Osteoblast (primary cell): ENCODE results near the gene GSPT1. TPM values are rescaled to one million over a fixed set of nuclear protein-coding genes. Genes with fewer than 3 reads are reported as not detected.
"Not testable (repeated sequence)": the region's sequence is repeated elsewhere in the genome, so short reads cannot be mapped to it uniquely, and the experiment has no call there.

ENCODE experiments used
- DNase-seq: peaks from one replicate; pipeline ENCODE4 v3.0.0; 2011; ENCODE audit warnings: low spot score, mixed read lengths; ENCODE audit not compliant: insufficient read length; ENCODE audit errors: missing footprints
- H2AFZ ChIP-seq: 2 replicates; pipeline ENCODE4 v1.6.0; 2011; ENCODE audit warnings: mild to moderate bottlenecking, low read length
- H3K27ac ChIP-seq: 2 replicates; pipeline ENCODE4 v1.5.1; 2011; ENCODE audit warnings: mild to moderate bottlenecking, low read depth, low read length, moderate library complexity
- H3K27me3 ChIP-seq: 2 replicates; pipeline ENCODE4 v1.6.0; 2012; ENCODE audit warnings: mild to moderate bottlenecking, control low read depth, inconsistent platforms, low read length, moderate library complexity; ENCODE audit not compliant: insufficient read depth
- H3K36me3 ChIP-seq: 2 replicates; pipeline ENCODE4 v1.5.1; 2011; ENCODE audit warnings: mild to moderate bottlenecking, low read length, control low read depth, moderate library complexity; ENCODE audit not compliant: insufficient read depth
- H3K4me1 ChIP-seq: 2 replicates; pipeline ENCODE4 v1.5.1; 2011; ENCODE audit warnings: mild to moderate bottlenecking, low read length, control low read depth, moderate library complexity; ENCODE audit not compliant: insufficient read depth
- H3K4me2 ChIP-seq: 2 replicates; pipeline ENCODE4 v1.6.0; 2011; ENCODE audit warnings: mild to moderate bottlenecking, low read length; ENCODE audit not compliant: insufficient read depth
- H3K4me3 ChIP-seq: fragments of 200-600 bp; sonication (generic); 3 replicates; pipeline ENCODE4 v1.5.1; 2012; ENCODE audit warnings: mild to moderate bottlenecking, low read length, inconsistent platforms; ENCODE audit not compliant: insufficient read depth
- H3K79me2 ChIP-seq: 2 replicates; pipeline ENCODE4 v1.6.0; 2012; ENCODE audit warnings: mild to moderate bottlenecking, low read length, control low read depth, inconsistent platforms; ENCODE audit not compliant: insufficient read depth
- H3K9me3 ChIP-seq: 2 replicates; pipeline ENCODE4 v1.5.1; 2011; ENCODE audit warnings: low read depth, low read length, control low read depth
- H4K20me1 ChIP-seq: 2 replicates; pipeline ENCODE4 v1.6.0; 2012; ENCODE audit warnings: mild to moderate bottlenecking, low read length, control low read depth; ENCODE audit not compliant: insufficient read depth
- CTCF ChIP-seq: IDR thresholded peaks from 2 replicates; pipeline ENCODE4 v1.5.1; 2011; ENCODE audit warnings: mild to moderate bottlenecking, low read depth, low read length, moderate library complexity; ENCODE audit errors: extremely low read depth
- total RNA-seq: library from RNA; depleted of rRNA; stranded (reverse); fragments of >200 nt; gene quantifications from 2 replicates; pipeline ENCODE4 v1.2.3, GENCODE V29; 2012

GSPT1 gene
- total RNA-seq = 109 and 113 TPM in 2 replicates

- no peaks in the 10 kb centered on the region for H3K9me3 ChIP-seq
- TF ChIP-seq CTCF = no peak
- peak within 1 kb of the TSS; percentile 93 for H3K4me3 ChIP-seq
- H3K27ac ChIP-seq = peak within 1 kb of the TSS; percentile 77
- H2AFZ ChIP-seq = peak within 1 kb of the TSS; percentile 93
- H3K27me3 ChIP-seq = no peaks in the 10 kb centered on the region
- peaks cover 26% of the 10 kb centered on the region for H4K20me1 ChIP-seq
- H3K36me3 ChIP-seq = no peaks in the 10 kb centered on the region
- peaks cover 33% of the 10 kb centered on the region for H3K4me1 ChIP-seq
- peak; percentile 98 for DNase-seq
- peaks cover 45% of the 10 kb centered on the region for H3K79me2 ChIP-seq
- H3K4me2 ChIP-seq = peak within 1 kb of the TSS; percentile 98
These were observed at the start of gene GSPT1 for GRCh38 chr16:11915644-11916523. Gene GSPT1 (minus strand): TSS chr16:11915956. CDS start chr16:11915720, 236 bp downstream.

- DNase-seq = no peak
- Histone ChIP-seq H3K36me3 (no peaks in the 10 kb centered on the region), H3K27ac (no peak within 1 kb of the TSS), H3K4me1 (no peaks in the 10 kb centered on the region), H3K4me2 (peak within 1 kb of the TSS; percentile 0), H2AFZ (no peak within 1 kb of the TSS), H3K27me3 (no peaks in the 10 kb centered on the region), H3K4me3 (no peak within 1 kb of the TSS), H4K20me1 (no peaks in the 10 kb centered on the region), H3K79me2 (no peaks in the 10 kb centered on the region), H3K9me3 (no peaks in the 10 kb centered on the region)
- no peak for TF ChIP-seq CTCF
These were observed 49.2 kb upstream of the GSPT1 start, which contains the start of gene TNFRSF17 for GRCh38 chr16:11964761-11965551. Gene TNFRSF17 (plus strand): TSS chr16:11965210. CDS start chr16:11965325, 115 bp downstream.

GRCh38 chr16:11963706-11964105 is 48.0 kb upstream of the GSPT1 start:
- H3K4me1 ChIP-seq = no peaks in the 10 kb centered on the region
- no peak for DNase-seq
- no peaks in the 10 kb centered on the region for H3K9me3 ChIP-seq
- H4K20me1 ChIP-seq = no peaks in the 10 kb centered on the region
- no peak overlapping the region for H3K4me3 ChIP-seq
- H3K27me3 ChIP-seq = no peaks in the 10 kb centered on the region
- H3K36me3 ChIP-seq = no peaks in the 10 kb centered on the region
- no peak overlapping the region for H2AFZ ChIP-seq
- H3K27ac ChIP-seq = no peak overlapping the region
- TF ChIP-seq CTCF = no peak
- no peak overlapping the region for H3K4me2 ChIP-seq
- H3K79me2 ChIP-seq = no peaks in the 10 kb centered on the region

- not testable (repeated sequence) for H3K27ac ChIP-seq, H3K4me1 ChIP-seq, H3K9me3 ChIP-seq, H3K27me3 ChIP-seq, H3K79me2 ChIP-seq, H3K36me3 ChIP-seq, H3K4me3 ChIP-seq, H2AFZ ChIP-seq, H3K4me2 ChIP-seq, DNase-seq, H4K20me1 ChIP-seq
These were observed 47.2 kb upstream of the GSPT1 start for GRCh38 chr16:11962978-11963377.

GRCh38 chr16:11962457-11962856 is 46.7 kb upstream of the GSPT1 start:
- not testable (repeated sequence) for H3K27me3 ChIP-seq, H3K36me3 ChIP-seq, H3K4me2 ChIP-seq, H3K79me2 ChIP-seq, H2AFZ ChIP-seq, H4K20me1 ChIP-seq, H3K4me3 ChIP-seq, H3K27ac ChIP-seq, H3K4me1 ChIP-seq, DNase-seq, H3K9me3 ChIP-seq
